Mesenchymal stem cell (in vitro differentiated cells and primary cell): ENCODE measurements around the gene TRIM73.
"Not testable (repeated sequence)": the region's sequence is repeated elsewhere in the genome, so short reads cannot be mapped to it uniquely, and the experiment has no call there.

Experiments used
- DNase-seq: peaks from one replicate; pipeline ENCODE4 v3.0.0-alpha.2; 2013
- H2AFZ ChIP-seq: one replicate; pipeline ENCODE4 v1.6.1; 2013; ENCODE audit warnings: low read depth, mild to moderate bottlenecking, control low read depth, inconsistent platforms, low read length, moderate library complexity
- H2AK5ac ChIP-seq: 2 replicates; pipeline ENCODE4 v1.6.1; 2013; ENCODE audit warnings: low read length, moderate library complexity, mild to moderate bottlenecking, inconsistent platforms; ENCODE audit not compliant: severe bottlenecking
- H2BK120ac ChIP-seq: one replicate; pipeline ENCODE4 v1.6.1; 2013; ENCODE audit warnings: low read depth, mild to moderate bottlenecking, inconsistent platforms, low read length, moderate library complexity
- H2BK12ac ChIP-seq, 2 experiments: one replicate each; pipeline ENCODE4 v1.6.1; 2013; ENCODE audit warnings: inconsistent platforms in 2 of 2, low read length in 2 of 2, mild to moderate bottlenecking in 2 of 2, moderate library complexity in 2 of 2, control low read depth in 1 of 2
- H2BK15ac ChIP-seq: one replicate; pipeline ENCODE4 v1.6.1; 2013; ENCODE audit warnings: mild to moderate bottlenecking, low read depth, inconsistent platforms; ENCODE audit not compliant: poor library complexity, severe bottlenecking
- H2BK5ac ChIP-seq: 2 replicates; pipeline ENCODE4 v1.6.1; 2013; ENCODE audit warnings: low read depth, mild to moderate bottlenecking, low read length, control low read depth, inconsistent platforms; ENCODE audit not compliant: poor library complexity, severe bottlenecking
- H3K14ac ChIP-seq, 2 experiments: one replicate each; pipeline ENCODE4 v1.6.1; 2013; ENCODE audit warnings: inconsistent platforms in 2 of 2, low read length in 2 of 2, control low read depth in 1 of 2, mild to moderate bottlenecking in 1 of 2, moderate library complexity in 1 of 2
- H3K18ac ChIP-seq, 2 experiments: one replicate each; pipeline ENCODE4 v1.6.1; 2013; ENCODE audit warnings: inconsistent platforms in 2 of 2, low read length in 2 of 2, control low read depth in 1 of 2, low read depth in 1 of 2, mild to moderate bottlenecking in 1 of 2
- H3K23ac ChIP-seq, 2 experiments: one replicate each; pipeline ENCODE4 v1.6.1; 2013; ENCODE audit warnings: inconsistent platforms in 2 of 2, low read length in 2 of 2, mild to moderate bottlenecking in 2 of 2, moderate library complexity in 2 of 2, control low read depth in 1 of 2
- H3K27ac ChIP-seq: 2 replicates; pipeline ENCODE4 v1.5.1; 2013; ENCODE audit warnings: mild to moderate bottlenecking, moderate library complexity, low read length, control low read depth, inconsistent platforms; ENCODE audit not compliant: poor library complexity, severe bottlenecking
- H3K27me3 ChIP-seq, 2 experiments: 2 replicates each; pipeline versions ENCODE4 v1.6.1 to v1.7.0; 2013; ENCODE audit warnings: low read length in 2 of 2, mild to moderate bottlenecking in 2 of 2, moderate library complexity in 2 of 2, control low read depth in 1 of 2, inconsistent platforms in 1 of 2; ENCODE audit not compliant: control insufficient read depth in 1 of 2, insufficient read depth in 1 of 2
- H3K36me3 ChIP-seq, 2 experiments: 2 replicates each; pipeline versions ENCODE4 v1.6.1 to v1.7.0; 2013; ENCODE audit warnings: low read length in 2 of 2, control low read depth in 1 of 2, inconsistent platforms in 1 of 2, low read depth in 1 of 2, mild to moderate bottlenecking in 1 of 2; ENCODE audit not compliant: insufficient read depth in 2 of 2, control insufficient read depth in 1 of 2
- H3K4ac ChIP-seq, 2 experiments: one replicate each; pipeline ENCODE4 v1.6.1; 2013; ENCODE audit warnings: inconsistent platforms in 2 of 2, low read length in 2 of 2, mild to moderate bottlenecking in 2 of 2, moderate library complexity in 2 of 2, control low read depth in 1 of 2, low read depth in 1 of 2
- H3K4me1 ChIP-seq: 2 replicates; pipeline ENCODE4 v1.6.1; 2013; ENCODE audit warnings: low read depth, low read length, control low read depth; ENCODE audit not compliant: control insufficient read depth, insufficient read depth
- H3K4me2 ChIP-seq: 2 replicates; pipeline ENCODE4 v1.6.1; 2013; ENCODE audit warnings: low read length, mild to moderate bottlenecking, inconsistent platforms; ENCODE audit not compliant: poor library complexity, severe bottlenecking
- H3K4me3 ChIP-seq, 2 experiments: 2 replicates each; pipeline versions ENCODE4 v1.5.1 to v1.7.0; 2013; ENCODE audit warnings: low read length in 2 of 2, mild to moderate bottlenecking in 2 of 2, control low read depth in 1 of 2, low read depth in 1 of 2; ENCODE audit not compliant: insufficient read depth in 1 of 2
- H3K79me1 ChIP-seq: replicated peaks from 2 replicates; pipeline ENCODE4 v1.6.1; 2013; ENCODE audit warnings: mild to moderate bottlenecking, control low read depth, low read length, inconsistent platforms; ENCODE audit not compliant: poor library complexity, severe bottlenecking
- H3K9ac ChIP-seq: 2 replicates; pipeline ENCODE4 v1.7.0; 2013; ENCODE audit warnings: mild to moderate bottlenecking, low read length, moderate library complexity
- H3K9me3 ChIP-seq: 2 replicates; pipeline ENCODE4 v1.7.0; 2013; ENCODE audit warnings: mild to moderate bottlenecking, low read length; ENCODE audit not compliant: control insufficient read depth
- H4K8ac ChIP-seq: one replicate; pipeline ENCODE4 v1.6.1; 2013; ENCODE audit warnings: inconsistent platforms, mild to moderate bottlenecking, low read length, moderate library complexity
- H4K91ac ChIP-seq: one replicate; pipeline ENCODE4 v1.6.1; 2013; ENCODE audit warnings: mild to moderate bottlenecking, low read length, inconsistent platforms
- WGBS: methylation state at CpG from one replicate; pipeline ENCODE4 v1.1.7; 2013; ENCODE audit warnings: mixed read lengths; 5-methylcytosine and 5-hydroxymethylcytosine counted together

Gene TRIM73

GRCh38 chr7:75416787-75417186, 21.4 kb downstream of the TRIM73 start:
- not testable (repeated sequence) for H4K91ac ChIP-seq, H2BK5ac ChIP-seq, H3K4me3 ChIP-seq, H3K79me1 ChIP-seq, H3K4ac ChIP-seq, H3K9ac ChIP-seq, H2AFZ ChIP-seq, H2BK120ac ChIP-seq, H3K14ac ChIP-seq, H3K9me3 ChIP-seq, DNase-seq, H3K23ac ChIP-seq, H3K27ac ChIP-seq, H3K18ac ChIP-seq, H3K4me1 ChIP-seq, H4K8ac ChIP-seq, H2BK12ac ChIP-seq, H3K4me2 ChIP-seq, H2BK15ac ChIP-seq, H3K27me3 ChIP-seq, H2AK5ac ChIP-seq
- WGBS = 89% methylated on average over 3 of the region's 9 CpGs
- peaks cover 20 to 47% of the 10 kb centered on the region in 2 experiments for H3K36me3 ChIP-seq

DNA sequence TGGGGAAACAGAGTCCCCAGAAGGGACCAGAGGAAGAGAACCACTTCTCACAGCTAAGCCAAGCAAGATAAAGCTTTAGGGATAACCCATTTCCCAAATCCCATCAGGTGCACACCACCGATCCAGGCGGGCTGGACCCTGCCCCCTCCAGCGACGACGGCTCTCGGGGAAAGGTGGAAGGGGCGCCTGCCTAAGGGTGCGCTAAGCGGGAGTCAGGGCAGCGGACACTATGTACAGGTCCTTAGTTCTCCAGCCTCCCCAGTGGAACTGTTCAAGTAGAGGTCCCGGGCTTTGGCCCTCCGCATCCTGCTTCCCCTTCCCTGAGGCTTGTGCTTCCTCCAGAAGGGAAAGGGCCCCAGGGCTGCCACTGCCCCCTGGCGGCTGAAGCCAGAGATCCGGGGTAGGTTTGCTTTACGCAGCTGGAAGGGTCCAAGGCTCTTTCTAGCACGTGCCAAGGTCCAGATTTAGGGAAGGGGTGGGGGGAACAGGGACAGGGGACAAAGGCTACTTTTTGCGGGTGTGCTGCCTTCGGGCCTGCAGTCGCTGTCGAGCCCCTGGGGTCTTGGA, 22.9 kb downstream of the TRIM73 start:
- not testable (repeated sequence) for H3K14ac ChIP-seq, H3K27me3 ChIP-seq, H2AK5ac ChIP-seq, H3K27ac ChIP-seq, H2BK5ac ChIP-seq, H3K4me3 ChIP-seq, H2BK12ac ChIP-seq, H3K23ac ChIP-seq, H2BK120ac ChIP-seq, H3K4me2 ChIP-seq, H2BK15ac ChIP-seq, DNase-seq, H2AFZ ChIP-seq, H3K9me3 ChIP-seq, H3K4me1 ChIP-seq, H3K9ac ChIP-seq, H4K8ac ChIP-seq, H4K91ac ChIP-seq, H3K79me1 ChIP-seq, H3K4ac ChIP-seq, H3K18ac ChIP-seq
- WGBS = 100% methylated on average over 3 of the region's 20 CpGs
- H3K36me3 ChIP-seq = peaks cover 20 to 50% of the 10 kb centered on the region in 2 experiments

DNA sequence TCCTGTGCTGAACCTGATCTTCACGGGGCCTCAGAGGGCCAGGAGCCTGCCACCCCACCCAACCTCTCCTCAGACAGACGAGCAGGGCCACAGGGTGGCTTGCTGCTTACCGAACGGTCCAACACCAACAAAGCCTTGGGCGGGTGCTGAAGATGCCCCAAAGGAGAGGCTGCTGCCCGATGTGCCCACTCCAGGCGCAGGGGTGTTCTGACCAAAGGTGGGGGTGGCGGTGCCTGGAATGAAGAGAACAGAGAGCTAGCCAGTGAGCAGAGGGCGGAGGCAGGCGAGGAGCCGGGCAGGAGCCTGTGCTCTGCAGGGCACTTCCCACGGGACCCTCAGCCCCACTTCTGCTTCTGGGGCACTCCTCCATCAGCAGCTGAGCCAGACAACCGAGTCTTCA, 23.8 kb downstream of the TRIM73 start:
- not testable (repeated sequence) for H4K8ac ChIP-seq, H2BK120ac ChIP-seq, H3K4me1 ChIP-seq, H3K4me2 ChIP-seq, H3K27me3 ChIP-seq, H3K18ac ChIP-seq, H4K91ac ChIP-seq, H2BK15ac ChIP-seq, H2AK5ac ChIP-seq, H3K4me3 ChIP-seq, H3K27ac ChIP-seq, H3K9ac ChIP-seq, H2AFZ ChIP-seq, H3K9me3 ChIP-seq, DNase-seq, H3K23ac ChIP-seq, H3K14ac ChIP-seq, H2BK5ac ChIP-seq, H2BK12ac ChIP-seq, H3K4ac ChIP-seq, H3K79me1 ChIP-seq
- 90% methylated on average over 4 of the region's 13 CpGs for WGBS
- H3K36me3 ChIP-seq = peaks cover 23 to 59% of the 10 kb centered on the region in 2 experiments

- WGBS = 97% methylated on average over 8 of the region's 13 CpGs
- H3K14ac ChIP-seq, H2BK12ac ChIP-seq, H3K4ac ChIP-seq, H2BK5ac ChIP-seq, H2AFZ ChIP-seq, H2BK120ac ChIP-seq, H3K27me3 ChIP-seq, H3K4me1 ChIP-seq, H3K4me3 ChIP-seq, H3K79me1 ChIP-seq, H3K18ac ChIP-seq, H3K4me2 ChIP-seq, H2BK15ac ChIP-seq, H3K23ac ChIP-seq, H2AK5ac ChIP-seq, H3K9ac ChIP-seq, DNase-seq, H3K27ac ChIP-seq, H3K9me3 ChIP-seq: not testable (repeated sequence)
- Histone ChIP-seq H3K36me3 (peaks cover 28 to 63% of the 10 kb centered on the region in 2 experiments), H4K91ac (peak overlapping the region; percentile 27), H4K8ac (peak overlapping the region; percentile 41)
Measured at GRCh38 chr7:75419693-75420092, 24.3 kb downstream of the TRIM73 start.
